Stimulated activated CD8-positive, alpha-beta memory T cell treated with anti-CD3 and anti-CD28 coated beads, Interleukin-15, amount 100 ng/mL, for 1 hour (primary cell): ENCODE data around the gene CD74.
"Not testable (repeated sequence)": the region's sequence is repeated elsewhere in the genome, so short reads cannot be mapped to it uniquely, and the experiment has no call there.

ENCODE experiments used
- DNase-seq: peaks from one replicate; pipeline ENCODE4 v3.0.0-alpha.2; 2020; ENCODE audit warnings: low read depth

Gene CD74

GRCh38 chr5:150441813-150442698 is 29.3 kb upstream of the CD74 start:
- DNase-seq = no peak

GRCh38 chr5:150440948-150441812 is 28.5 kb upstream of the CD74 start:
- no peak for DNase-seq

DNA sequence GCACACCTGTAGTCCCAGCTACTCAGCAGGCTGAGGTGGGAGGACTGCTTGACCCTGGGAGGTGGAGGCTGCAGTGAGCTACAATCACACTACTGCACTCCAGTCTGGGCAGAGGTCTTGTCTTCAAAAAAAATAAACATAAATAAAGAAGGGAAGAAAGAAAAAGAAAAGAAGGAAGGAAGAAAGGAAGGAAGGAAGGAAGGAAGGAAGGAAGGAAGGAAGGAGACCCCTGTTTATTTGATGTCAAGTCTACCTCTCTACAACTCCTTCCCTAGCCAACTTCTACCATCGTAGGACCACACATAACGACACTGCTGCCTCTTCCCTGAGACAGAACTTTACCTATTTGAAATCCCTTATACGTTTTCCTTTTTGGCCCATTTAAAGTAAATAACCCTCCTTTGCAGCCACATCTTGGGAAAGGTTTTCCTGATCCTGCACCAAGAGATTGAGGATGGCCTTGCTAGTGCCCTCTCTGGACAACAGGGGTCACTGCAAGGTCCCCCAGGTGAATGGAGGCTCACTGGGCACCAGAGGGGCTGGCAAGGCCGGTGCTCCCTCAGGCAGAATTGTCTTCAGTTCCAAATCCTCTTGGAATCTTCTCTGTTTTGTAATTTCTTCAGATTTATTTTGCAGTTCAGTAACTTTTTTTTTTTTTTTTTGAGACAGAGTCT is 26.3 kb upstream of the CD74 start:
- no peak for DNase-seq

DNA sequence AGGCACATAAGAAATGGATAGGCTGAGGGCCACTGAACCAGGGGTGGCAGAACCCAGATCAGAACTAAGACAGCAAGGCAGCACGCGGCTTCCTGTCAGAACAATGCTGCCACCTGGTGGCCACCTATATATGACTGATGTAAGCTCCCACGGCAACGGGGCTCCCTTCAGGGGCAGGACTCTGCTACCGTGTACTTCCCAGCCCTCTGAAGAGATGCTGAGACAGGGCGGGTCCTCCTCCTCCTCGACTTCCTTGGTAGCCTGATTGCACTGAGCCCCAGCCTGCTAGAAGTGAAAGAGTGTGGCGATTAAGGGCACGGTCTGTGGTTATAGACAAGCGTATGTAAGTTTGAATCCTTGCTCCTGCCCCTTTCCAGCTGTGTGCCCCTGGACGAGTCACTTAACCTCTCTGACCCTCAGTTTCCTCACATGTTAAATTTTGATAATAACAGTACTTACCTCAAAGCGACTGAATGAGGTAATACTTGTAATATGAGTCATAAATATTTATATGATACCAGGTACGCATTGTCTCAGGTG is 23.5 kb upstream of the CD74 start:
- DNase-seq = peak; percentile 89

DNA sequence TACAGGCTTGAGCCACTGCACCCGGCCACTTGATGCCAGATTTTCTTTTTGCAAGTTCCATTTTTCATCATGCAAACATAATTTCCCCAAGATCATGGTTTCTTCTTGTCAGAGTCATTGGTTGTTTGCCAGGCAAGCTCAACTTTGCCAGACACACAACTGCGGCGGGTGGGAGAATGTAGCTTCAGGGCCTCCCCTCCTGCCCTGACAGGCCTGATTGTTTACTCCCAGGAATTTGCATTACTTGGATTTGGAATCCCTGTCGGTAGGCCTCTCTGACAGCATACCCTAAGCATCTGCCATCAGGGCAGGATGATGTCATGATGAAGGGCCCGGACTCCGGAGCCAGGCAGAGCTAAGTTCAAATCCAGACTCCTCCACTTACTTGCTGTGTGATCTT is 21.8 kb upstream of the CD74 start:
- no peak for DNase-seq

GRCh38 chr5:150431574-150431973 is 18.9 kb upstream of the CD74 start:
- DNase-seq = no peak

DNA sequence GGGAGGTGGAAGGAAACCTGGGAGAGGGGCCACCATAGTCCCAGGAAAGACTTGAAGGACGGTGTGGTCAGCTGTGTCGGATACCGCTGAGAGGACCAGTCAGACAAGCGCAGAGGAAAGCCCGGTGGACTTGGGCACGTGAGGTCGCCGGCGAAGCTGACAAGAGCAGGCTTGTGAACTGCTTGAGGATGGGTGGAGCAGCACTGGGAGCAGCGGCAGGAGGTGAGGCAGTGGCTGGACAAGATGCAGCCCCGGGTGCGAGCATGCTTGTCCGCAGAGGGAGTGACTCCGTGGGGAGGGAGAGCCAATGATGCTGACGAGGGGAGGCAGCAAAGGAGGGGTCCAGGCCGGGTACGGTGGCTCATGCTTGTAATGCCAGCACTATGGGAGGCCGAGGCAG is 18.3 kb upstream of the CD74 start:
- no peak for DNase-seq

- no peak for DNase-seq
Observed at GRCh38 chr5:150429410-150429873, 16.7 kb upstream of the CD74 start.

- no peak for DNase-seq
Observed at GRCh38 chr5:150428978-150429377, 16.3 kb upstream of the CD74 start.

DNA sequence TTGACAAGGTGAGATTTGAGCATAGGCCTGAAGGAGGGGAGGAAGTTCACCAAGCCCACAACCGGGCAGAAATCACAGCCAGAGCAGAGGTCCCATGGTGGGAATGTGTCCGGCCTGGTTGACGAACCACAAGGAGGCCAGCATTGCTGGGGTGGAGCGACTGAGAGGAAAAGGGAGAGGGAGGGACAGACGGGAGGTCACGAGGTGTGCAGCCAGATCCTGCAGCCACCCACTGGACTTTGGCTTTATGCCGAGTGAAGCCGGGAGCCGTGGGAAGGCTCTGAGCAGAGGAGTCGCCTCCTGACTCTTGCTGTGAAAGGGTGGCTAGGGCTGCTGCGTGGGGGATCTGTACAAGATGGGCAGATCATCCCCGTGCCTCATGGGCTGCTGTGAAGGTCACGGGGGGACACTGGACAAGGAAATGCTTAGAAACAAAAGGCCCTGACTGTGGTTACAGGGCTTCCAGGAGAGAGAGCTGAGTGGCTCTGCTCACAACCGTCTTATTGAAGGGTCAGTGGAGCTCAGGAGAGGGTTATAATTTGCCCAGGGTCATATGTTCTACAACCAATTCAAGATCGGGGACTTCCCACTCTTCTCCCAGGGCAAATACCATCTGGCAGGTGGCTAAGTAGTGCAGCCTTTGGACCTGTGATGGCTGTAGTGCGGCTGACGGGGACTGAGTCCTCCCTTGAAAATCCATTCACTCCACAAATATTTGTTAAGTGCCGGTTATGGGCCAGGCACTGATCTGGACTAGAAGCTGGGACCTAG is 15.6 kb upstream of the CD74 start:
- no peak for DNase-seq

- not testable (repeated sequence) for DNase-seq
Observed at GRCh38 chr5:150426165-150426564, 13.5 kb upstream of the CD74 start.

GRCh38 chr5:150422758-150423157 is 10.0 kb upstream of the CD74 start:
- no peak for DNase-seq

GRCh38 chr5:150422075-150422474 is 9.4 kb upstream of the CD74 start:
- no peak for DNase-seq

- DNase-seq = no peak
Observed at GRCh38 chr5:150419630-150420270, 7.0 kb upstream of the CD74 start.

DNA sequence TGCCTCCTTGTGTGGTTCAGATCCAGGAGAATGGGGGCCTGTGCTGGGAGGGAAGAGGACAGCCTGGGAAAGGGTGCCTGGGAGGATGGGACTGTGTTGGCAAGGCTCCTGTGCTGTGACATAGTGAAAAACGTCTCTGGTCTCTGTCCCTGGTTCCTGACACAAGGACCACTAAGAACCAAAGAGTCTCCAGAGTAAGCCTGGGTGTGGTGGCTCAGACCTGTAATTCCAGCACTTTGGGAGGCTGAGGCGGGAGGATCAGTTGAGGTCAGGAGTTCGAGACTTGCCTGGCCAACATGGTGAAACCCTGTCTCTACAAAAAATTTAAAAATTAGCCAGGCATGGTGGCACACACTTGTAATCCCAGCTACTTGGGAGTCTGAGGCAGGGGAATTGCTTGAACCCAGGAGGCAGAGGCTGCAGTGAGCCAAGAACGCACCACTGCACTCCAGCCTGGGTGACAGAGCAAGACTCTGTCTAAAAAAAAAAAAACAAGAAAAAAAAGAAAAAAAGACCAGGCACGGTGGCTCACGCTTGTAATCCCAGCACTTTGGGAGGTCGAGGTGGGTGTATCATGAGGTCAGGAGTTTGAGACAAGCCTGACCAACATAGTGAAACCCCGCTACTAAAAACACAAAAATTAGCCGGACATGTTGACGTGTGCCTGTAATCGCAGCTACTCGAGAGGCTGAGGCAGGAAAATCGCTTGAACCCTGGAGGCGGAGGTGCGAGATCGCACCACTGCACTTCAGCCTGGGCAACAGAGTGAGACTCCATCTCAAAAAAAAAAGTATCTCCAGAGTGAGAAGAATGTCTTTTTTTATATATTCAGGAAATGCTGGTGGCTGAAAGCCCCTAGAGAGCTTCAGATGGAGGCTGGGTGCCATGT is 1.4 kb upstream of the CD74 start:
- not testable (repeated sequence) for DNase-seq

DNA sequence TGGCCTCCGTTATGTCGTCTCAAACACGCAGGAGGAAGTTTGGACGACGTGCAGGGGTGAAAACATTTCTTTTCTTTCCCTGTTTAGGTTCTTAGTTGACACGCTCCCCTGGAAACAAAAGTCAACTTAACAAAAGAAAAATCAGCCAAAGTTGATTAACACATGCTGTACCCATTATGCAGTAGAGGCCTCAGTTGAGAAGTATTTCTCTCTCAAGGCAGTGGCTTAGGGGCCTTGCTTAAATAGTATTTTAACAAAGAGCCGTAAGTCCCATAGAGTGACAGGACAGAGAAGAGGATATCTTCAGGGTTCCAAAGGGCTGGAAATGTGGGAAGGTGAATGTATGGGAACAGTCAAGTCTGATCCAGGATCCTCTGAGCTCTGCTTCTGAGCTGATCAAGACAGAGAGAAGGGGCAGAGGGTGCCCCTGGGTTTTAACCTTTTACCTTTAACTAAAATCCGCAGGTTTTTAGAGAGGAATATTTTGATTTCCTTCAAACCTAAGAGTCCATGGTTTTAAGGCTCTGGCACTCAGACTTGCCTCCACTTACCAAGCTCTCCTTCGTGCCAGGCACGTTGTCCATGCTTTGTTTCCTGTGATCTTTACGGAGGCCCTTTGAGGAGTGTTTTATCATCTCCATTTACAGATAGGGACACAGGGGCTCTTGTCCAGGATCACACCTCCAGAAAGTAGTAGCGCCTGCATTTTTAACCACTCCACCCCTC is 629 bp upstream of the CD74 start:
- DNase-seq = no peak

GRCh38 chr5:150411245-150411979 is 1.3 kb downstream of the CD74 start:
- DNase-seq = peak; percentile 56

GRCh38 chr5:150410524-150411244 is 2.0 kb downstream of the CD74 start:
- DNase-seq = no peak
